GM18499 (cell line): ENCODE measurements around the gene RNF115.
"Not testable (repeated sequence)": the region's sequence is repeated elsewhere in the genome, so short reads cannot be mapped to it uniquely, and the experiment has no call there.

ENCODE experiments used
- ATAC-seq: cut with Tn5 transposase; IDR thresholded peaks from one replicate; pipeline ENCODE4 v1.9.1; 2021; ENCODE audit warnings: moderate number of reproducible peaks; ENCODE audit not compliant: insufficient read depth, unreplicated experiment

RNF115 gene

GRCh38 chr1:145828367-145829026, 4.6 kb upstream of the RNF115 start:
- no peak for ATAC-seq

- ATAC-seq: no peak
Observed at GRCh38 chr1:145827966-145828365, 4.1 kb upstream of the RNF115 start.

GRCh38 chr1:145826030-145826429, 2.1 kb upstream of the RNF115 start:
- no peak for ATAC-seq

- no peak for ATAC-seq
Observed at GRCh38 chr1:145824499-145824842, 576 bp upstream of the RNF115 start.

GRCh38 chr1:145822779-145823331, 1.0 kb downstream of the RNF115 start:
- not testable (repeated sequence) for ATAC-seq

GRCh38 chr1:145818095-145818494, 5.8 kb downstream of the RNF115 start:
- ATAC-seq: not testable (repeated sequence)

- ATAC-seq: not testable (repeated sequence)
Observed at GRCh38 chr1:145812977-145813810, 10.7 kb downstream of the RNF115 start.

GRCh38 chr1:145806844-145807243, 17.1 kb downstream of the RNF115 start:
- ATAC-seq: no peak

- no peak for ATAC-seq
Observed at GRCh38 chr1:145806408-145806807, 17.5 kb downstream of the RNF115 start.

GRCh38 chr1:145805057-145805456, 18.8 kb downstream of the RNF115 start:
- ATAC-seq: no peak

- ATAC-seq: no peak
Observed at GRCh38 chr1:145804235-145805045, 19.5 kb downstream of the RNF115 start.

GRCh38 chr1:145799806-145800205, 24.1 kb downstream of the RNF115 start:
- ATAC-seq: no peak

GRCh38 chr1:145796753-145797152, 27.1 kb downstream of the RNF115 start:
- no peak for ATAC-seq

GRCh38 chr1:145795257-145795881, 28.5 kb downstream of the RNF115 start:
- ATAC-seq: no peak

GRCh38 chr1:145792484-145792883, 31.4 kb downstream of the RNF115 start:
- no peak for ATAC-seq

GRCh38 chr1:145791860-145792259, 32.0 kb downstream of the RNF115 start:
- not testable (repeated sequence) for ATAC-seq

- no peak for ATAC-seq
Observed at GRCh38 chr1:145788580-145788979, 35.3 kb downstream of the RNF115 start.

GRCh38 chr1:145786271-145786670, 37.6 kb downstream of the RNF115 start:
- ATAC-seq: no peak

- ATAC-seq: no peak
Observed at GRCh38 chr1:145785547-145785946, 38.3 kb downstream of the RNF115 start.

- ATAC-seq: no peak
Observed at GRCh38 chr1:145784409-145784808, 39.5 kb downstream of the RNF115 start.
